IMR-90 (cell line): ENCODE results near the gene FOXC2. TPM values are rescaled to one million over a fixed set of nuclear protein-coding genes. Genes with fewer than 3 reads are reported as not detected.

Experiments
- ATAC-seq: fragments of 200-7000 bp; cut with Tn5 transposase; 2 replicates; pipeline ENCODE4 v1.9.1; 2020; ENCODE audit warnings: low read depth, mild to moderate bottlenecking, moderate library complexity
- BruUV-seq: library from RNA; stranded (reverse); fragments of 400-500 nt; replicated peaks from 2 replicates; lab custom pipeline; 2021; lab: Mats Ljungman, UMichigan
- CTCF ChIA-PET: fragments of 300-600 bp; formaldehyde crosslinking; extraction: SDS; loops from one replicate; lab custom pipeline; 2021; ENCODE audit warnings: antibody characterized with exemption; lab: Yijun Ruan, JAX
- POLR2A ChIA-PET: fragments of 300-600 bp; sonication (Branson Sonifier 250); formaldehyde crosslinking; loops from one replicate; lab custom pipeline; 2022; ENCODE audit warnings: antibody characterized with exemption; ENCODE audit not compliant: unreplicated experiment; lab: Charles Lee
- DNase-seq: peaks from one replicate; pipeline ENCODE4 v3.0.0; 2013
- H2AFZ ChIP-seq: replicated peaks from 2 replicates; pipeline ENCODE3; 2013; ENCODE audit warnings: low read length, mild to moderate bottlenecking; ENCODE audit not compliant: poor library complexity
- H2AK5ac ChIP-seq: 2 replicates; pipeline ENCODE4 v1.6.1; 2013; ENCODE audit warnings: low read depth, low read length, inconsistent platforms
- H2AK9ac ChIP-seq: replicated peaks from 2 replicates; pipeline ENCODE3; 2013; ENCODE audit warnings: mild to moderate bottlenecking, low read depth, low read length, moderate library complexity; ENCODE audit not compliant: poor library complexity
- H2BK120ac ChIP-seq: 2 replicates; pipeline ENCODE4 v1.6.1; 2013; ENCODE audit warnings: low read depth, low read length, inconsistent platforms
- H2BK15ac ChIP-seq: 3 replicates; pipeline ENCODE4 v1.6.1; 2013; ENCODE audit warnings: low read depth, low read length, inconsistent platforms
- H2BK20ac ChIP-seq: 2 replicates; pipeline ENCODE4 v1.6.1; 2013; ENCODE audit warnings: low read depth, mild to moderate bottlenecking, inconsistent platforms, low read length, moderate library complexity
- H2BK5ac ChIP-seq: 2 replicates; pipeline ENCODE4 v1.6.1; 2013; ENCODE audit warnings: mild to moderate bottlenecking, low read depth, low read length, inconsistent platforms; ENCODE audit not compliant: poor library complexity, severe bottlenecking
- H3K14ac ChIP-seq: replicated peaks from 2 replicates; pipeline ENCODE4 v1.6.1; 2013; ENCODE audit warnings: low read depth, low read length, inconsistent platforms
- H3K18ac ChIP-seq: 2 replicates; pipeline ENCODE4 v1.6.1; 2013; ENCODE audit warnings: low read depth, low read length, control low read depth
- H3K23ac ChIP-seq: 2 replicates; pipeline ENCODE4 v1.6.1; 2013; ENCODE audit warnings: low read depth, low read length, inconsistent platforms
- H3K27ac ChIP-seq: 2 replicates; pipeline ENCODE4 v1.5.1; 2013; ENCODE audit warnings: mild to moderate bottlenecking, control low read depth, low read length; ENCODE audit not compliant: insufficient read depth
- H3K27me3 ChIP-seq: 2 replicates; pipeline ENCODE4 v1.6.1; 2013; ENCODE audit warnings: low read length; ENCODE audit not compliant: control insufficient read depth, insufficient read depth
- H3K36me3 ChIP-seq: 2 replicates; pipeline ENCODE4 v1.6.1; 2013; ENCODE audit warnings: low read length, mixed read lengths; ENCODE audit not compliant: control insufficient read depth, insufficient read depth
- H3K4ac ChIP-seq: 2 replicates; pipeline ENCODE4 v1.6.1; 2013; ENCODE audit warnings: low read depth, low read length, inconsistent platforms
- H3K4me1 ChIP-seq: 2 replicates; pipeline ENCODE4 v1.6.1; 2013; ENCODE audit warnings: low read length, mixed read lengths; ENCODE audit not compliant: control insufficient read depth, insufficient read depth
- H3K4me2 ChIP-seq: 2 replicates; pipeline ENCODE4 v1.6.1; 2013; ENCODE audit warnings: low read depth, mild to moderate bottlenecking, control low read depth, low read length, moderate library complexity
- H3K4me3 ChIP-seq: 2 replicates; pipeline ENCODE4 v1.5.1; 2013; ENCODE audit warnings: low read depth, mild to moderate bottlenecking, control low read depth, low read length, moderate library complexity; ENCODE audit not compliant: insufficient read depth
- H3K56ac ChIP-seq: 2 replicates; pipeline ENCODE4 v1.6.1; 2013; ENCODE audit warnings: low read length, inconsistent platforms; ENCODE audit not compliant: insufficient read depth; ENCODE audit errors: extremely low read depth
- H3K79me1 ChIP-seq, 2 experiments: 2 replicates each; pipeline ENCODE4 v1.6.1; 2013; ENCODE audit warnings: low read length in 2 of 2, inconsistent platforms in 1 of 2, low read depth in 1 of 2
- H3K9ac ChIP-seq: 2 replicates; pipeline ENCODE4 v1.6.1; 2013; ENCODE audit warnings: low read depth, low read length, control low read depth
- H3K9me1 ChIP-seq: 2 replicates; pipeline ENCODE4 v1.6.1; 2013; ENCODE audit warnings: low read length, inconsistent platforms; ENCODE audit not compliant: insufficient read depth
- H3K9me3 ChIP-seq: 2 replicates; pipeline ENCODE4 v1.6.1; 2013; ENCODE audit warnings: low read length; ENCODE audit not compliant: control insufficient read depth, insufficient read depth
- H4K20me1 ChIP-seq: 2 replicates; pipeline ENCODE4 v1.6.1; 2013; ENCODE audit warnings: low read length, inconsistent platforms; ENCODE audit not compliant: insufficient read depth
- H4K5ac ChIP-seq: 2 replicates; pipeline ENCODE4 v1.6.1; 2013; ENCODE audit warnings: mild to moderate bottlenecking, low read depth, low read length, control low read depth
- H4K8ac ChIP-seq, 2 experiments: 2 replicates each; pipeline ENCODE4 v1.6.1; 2013; ENCODE audit warnings: low read depth in 2 of 2, low read length in 2 of 2, control low read depth in 1 of 2, inconsistent platforms in 1 of 2
- H4K91ac ChIP-seq: 2 replicates; pipeline ENCODE4 v1.6.1; 2013; ENCODE audit warnings: low read depth, low read length, inconsistent platforms; ENCODE audit not compliant: insufficient read depth
- BHLHE40 ChIP-seq: fragments of 150-350 bp; IDR thresholded peaks from 2 replicates; pipeline ENCODE4 v1.6.1; 2016; ENCODE audit warnings: mild to moderate bottlenecking, low read depth, low read length
- CEBPB ChIP-seq: IDR thresholded peaks from 2 replicates; pipeline ENCODE4 v1.6.1; 2012; ENCODE audit warnings: low read depth, low read length, improper control_type of control experiment
- CHD1 ChIP-seq: IDR thresholded peaks from 2 replicates; pipeline ENCODE4 v1.6.1; 2012; ENCODE audit warnings: low read depth, low read length, improper control_type of control experiment
- FOS ChIP-seq: fragments of 150-350 bp; IDR thresholded peaks from 2 replicates; pipeline ENCODE4 v1.6.1; 2016; ENCODE audit warnings: low read depth, low read length
- MAFK ChIP-seq: IDR thresholded peaks from 2 replicates; pipeline ENCODE4 v1.6.1; 2012; ENCODE audit warnings: low read depth, low read length, improper control_type of control experiment
- MAZ ChIP-seq: IDR thresholded peaks from 2 replicates; pipeline ENCODE4 v1.6.1; 2012; ENCODE audit warnings: low read depth, mild to moderate bottlenecking, low read length, improper control_type of control experiment, moderate library complexity, borderline replicate concordance
- MXI1 ChIP-seq: IDR thresholded peaks from 2 replicates; pipeline ENCODE4 v1.6.1; 2012; ENCODE audit warnings: low read depth, mild to moderate bottlenecking, low read length, moderate library complexity, borderline replicate concordance
- NFE2L2 ChIP-seq: fragments of 150-350 bp; IDR thresholded peaks from 2 replicates; pipeline ENCODE4 v1.6.1; 2016; ENCODE audit warnings: low read depth, mild to moderate bottlenecking, low read length
- POLR2A ChIP-seq: IDR thresholded peaks from 2 replicates; pipeline ENCODE4 v1.6.1; 2012; ENCODE audit warnings: mild to moderate bottlenecking, low read depth, low read length
- RAD21 ChIP-seq: IDR thresholded peaks from 2 replicates; pipeline ENCODE4 v1.6.1; 2012; ENCODE audit warnings: low read length, improper control_type of control experiment
- RCOR1 ChIP-seq: IDR thresholded peaks from 2 replicates; pipeline ENCODE4 v1.6.1; 2012; ENCODE audit warnings: mild to moderate bottlenecking, low read length, improper control_type of control experiment; ENCODE audit not compliant: insufficient replicate concordance
- RFX5 ChIP-seq: IDR thresholded peaks from 2 replicates; pipeline ENCODE4 v1.8.0; 2012; ENCODE audit warnings: low read depth, mild to moderate bottlenecking, low read length, moderate library complexity
- SMC3 ChIP-seq: fragments of 150-350 bp; IDR thresholded peaks from 2 replicates; pipeline ENCODE4 v1.6.1; 2016; ENCODE audit warnings: low read depth, mild to moderate bottlenecking, antibody characterized with exemption, low read length, moderate library complexity
- WGBS, 2 experiments: methylation state at CpG; one replicate each; pipeline versions ENCODE4 v1.1.5 to v1.1.7; 2013; ENCODE audit warnings: missing lambda C conversion rate in 2 of 2; ENCODE audit not compliant: insufficient read length in 1 of 2; ENCODE audit errors: extremely low coverage in 2 of 2; 5-methylcytosine and 5-hydroxymethylcytosine counted together
- dilution Hi-C: fragments of 300-500 bp; cut with HindIII; formaldehyde crosslinking; loops from one replicate; pipeline ENCODE4 v1.14.3; 2018; ENCODE audit warnings: low sequenced_read_pairs; ENCODE audit not compliant: unreplicated experiment
- in situ Hi-C: fragments of 300-500 bp; cut with MboI; formaldehyde crosslinking; loops from 3 replicates; pipeline ENCODE4 v1.14.3; 2019; ENCODE audit warnings: low sequenced_read_pairs, inconsistent platforms, mixed read lengths
- intact Hi-C: fragments of 100-400 bp; cut with micrococcal nuclease; formaldehyde crosslinking; loops from 2 replicates; pipeline ENCODE4 v1.10.0; 2022
- polyA plus RNA-seq, 3 experiments: library from polyadenylated mRNA; depleted of rRNA; stranded (reverse); fragments of >200 nt; gene quantifications; 2 replicates each; pipeline ENCODE4 v1.2.3, GENCODE V29; 2012; ENCODE audit warnings: low replicate concordance in 1 of 3
- total RNA-seq: library from RNA; depleted of rRNA; stranded (reverse); fragments of >200 nt; gene quantifications from 2 replicates; pipeline ENCODE4 v1.2.3, GENCODE V29; 2012
- TF ChIP-seq, protein P1 (sequence below): conservative IDR thresholded peaks from 2 replicates; pipeline ENCODE4 v1.5.1; 2012; ENCODE audit warnings: mild to moderate bottlenecking, low read depth, low read length, improper control_type of control experiment
- TF ChIP-seq, protein P2 (sequence below): fragments of 150-350 bp; IDR thresholded peaks from 2 replicates; pipeline ENCODE4 v1.6.1; 2017; ENCODE audit warnings: mild to moderate bottlenecking, antibody characterized with exemption, low read length, low read depth
- TF ChIP-seq, protein P3 (sequence below): fragments of 150-350 bp; IDR thresholded peaks from 2 replicates; pipeline ENCODE4 v1.6.1; 2016; ENCODE audit warnings: low read depth, mild to moderate bottlenecking, low read length, moderate library complexity, borderline replicate concordance

Gene FOXC2
- total and polyA plus RNA-seq, 2 of the 4 experiments (the other 2 are of a cell fraction) = 0.90 to 6.4 TPM

DNA sequence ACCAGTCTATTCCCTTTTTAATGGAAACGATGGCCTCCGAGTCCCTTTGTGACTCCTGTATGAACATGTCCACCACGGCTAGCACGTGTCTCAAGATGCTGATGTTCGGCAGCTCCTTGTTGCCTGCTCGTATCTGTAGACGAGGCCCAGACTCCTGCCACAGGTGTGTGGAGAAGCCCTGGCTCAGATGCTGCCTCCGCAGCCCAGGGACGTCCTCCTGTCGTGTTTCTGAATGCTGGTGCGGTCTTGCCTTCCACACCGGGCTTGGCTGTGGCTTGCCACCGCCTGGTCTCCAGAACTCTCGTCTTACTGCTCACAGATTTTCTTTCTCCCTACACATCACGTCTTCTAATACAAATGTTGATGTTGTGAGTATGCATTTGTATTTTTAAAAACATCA, 39.3 kb upstream of the FOXC2 start:
- Histone ChIP-seq H3K27ac (no peak overlapping the region), H3K36me3 (peaks cover 2% of the 10 kb centered on the region; the same call in 1 of the 2 replicates), H3K4me3 (no peak overlapping the region), H3K9ac (no peak overlapping the region), H2AFZ (no peak overlapping the region), H2BK5ac (no peak overlapping the region), H4K5ac (no peak overlapping the region), H2BK20ac (no peak overlapping the region), H3K14ac (no peak overlapping the region), H3K27me3 (no peaks in the 10 kb centered on the region), H2BK120ac (no peak overlapping the region), H3K23ac (no peak overlapping the region), H2BK15ac (no peak overlapping the region), H3K79me1 (no peaks in the 10 kb centered on the region), H2AK9ac (no peak overlapping the region), H3K56ac (no peak overlapping the region), H4K91ac (no peak overlapping the region), H3K9me3 (no peaks in the 10 kb centered on the region), H2AK5ac (no peak overlapping the region), H3K4me2 (no peak overlapping the region), H3K4ac (no peak overlapping the region), H3K18ac (no peak overlapping the region), H3K9me1 (no peaks in the 10 kb centered on the region), H4K20me1 (no peaks in the 10 kb centered on the region), H4K8ac (no peak overlapping the region), H3K4me1 (no peaks in the 10 kb centered on the region)
- intact Hi-C loops (no loop called here), dilution Hi-C loops (no loop called here), in situ Hi-C loops (no loop called here)
- no TSS peak for BruUV-seq
- POLR2A ChIA-PET = no interaction called here
- TF ChIP-seq FOS (no peak), CHD1 (no peak), MAFK (no peak), BHLHE40 (no peak), MAZ (no peak), MXI1 (no peak), RCOR1 (no peak), RFX5 (no peak), RAD21 (no peak), NFE2L2 (no peak), CEBPB (no peak), POLR2A (no peak), SMC3 (no peak)
- TF ChIP-seq, protein P1, sequence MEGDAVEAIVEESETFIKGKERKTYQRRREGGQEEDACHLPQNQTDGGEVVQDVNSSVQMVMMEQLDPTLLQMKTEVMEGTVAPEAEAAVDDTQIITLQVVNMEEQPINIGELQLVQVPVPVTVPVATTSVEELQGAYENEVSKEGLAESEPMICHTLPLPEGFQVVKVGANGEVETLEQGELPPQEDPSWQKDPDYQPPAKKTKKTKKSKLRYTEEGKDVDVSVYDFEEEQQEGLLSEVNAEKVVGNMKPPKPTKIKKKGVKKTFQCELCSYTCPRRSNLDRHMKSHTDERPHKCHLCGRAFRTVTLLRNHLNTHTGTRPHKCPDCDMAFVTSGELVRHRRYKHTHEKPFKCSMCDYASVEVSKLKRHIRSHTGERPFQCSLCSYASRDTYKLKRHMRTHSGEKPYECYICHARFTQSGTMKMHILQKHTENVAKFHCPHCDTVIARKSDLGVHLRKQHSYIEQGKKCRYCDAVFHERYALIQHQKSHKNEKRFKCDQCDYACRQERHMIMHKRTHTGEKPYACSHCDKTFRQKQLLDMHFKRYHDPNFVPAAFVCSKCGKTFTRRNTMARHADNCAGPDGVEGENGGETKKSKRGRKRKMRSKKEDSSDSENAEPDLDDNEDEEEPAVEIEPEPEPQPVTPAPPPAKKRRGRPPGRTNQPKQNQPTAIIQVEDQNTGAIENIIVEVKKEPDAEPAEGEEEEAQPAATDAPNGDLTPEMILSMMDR = no peak
- TF ChIP-seq, protein P2, sequence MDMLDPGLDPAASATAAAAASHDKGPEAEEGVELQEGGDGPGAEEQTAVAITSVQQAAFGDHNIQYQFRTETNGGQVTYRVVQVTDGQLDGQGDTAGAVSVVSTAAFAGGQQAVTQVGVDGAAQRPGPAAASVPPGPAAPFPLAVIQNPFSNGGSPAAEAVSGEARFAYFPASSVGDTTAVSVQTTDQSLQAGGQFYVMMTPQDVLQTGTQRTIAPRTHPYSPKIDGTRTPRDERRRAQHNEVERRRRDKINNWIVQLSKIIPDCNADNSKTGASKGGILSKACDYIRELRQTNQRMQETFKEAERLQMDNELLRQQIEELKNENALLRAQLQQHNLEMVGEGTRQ = no peak
- TF ChIP-seq, protein P3, sequence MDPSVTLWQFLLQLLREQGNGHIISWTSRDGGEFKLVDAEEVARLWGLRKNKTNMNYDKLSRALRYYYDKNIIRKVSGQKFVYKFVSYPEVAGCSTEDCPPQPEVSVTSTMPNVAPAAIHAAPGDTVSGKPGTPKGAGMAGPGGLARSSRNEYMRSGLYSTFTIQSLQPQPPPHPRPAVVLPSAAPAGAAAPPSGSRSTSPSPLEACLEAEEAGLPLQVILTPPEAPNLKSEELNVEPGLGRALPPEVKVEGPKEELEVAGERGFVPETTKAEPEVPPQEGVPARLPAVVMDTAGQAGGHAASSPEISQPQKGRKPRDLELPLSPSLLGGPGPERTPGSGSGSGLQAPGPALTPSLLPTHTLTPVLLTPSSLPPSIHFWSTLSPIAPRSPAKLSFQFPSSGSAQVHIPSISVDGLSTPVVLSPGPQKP = no peak
- 100% methylated on average over 4 of the region's 15 CpGs; no CpG with 5 or more reads in 1 of the 2 experiments for WGBS, 2 experiments
- CTCF ChIA-PET = interaction anchor here (0.7 kb wide), 1 partner anchor 221 kb away, joined by 3 read pairs; no protein-coding TSS in a partner anchor
- ATAC-seq (no peak), DNase-seq (no peak)
